ENCODE measurements around the gene CR2.

GRCh38 chr1:207453710-207454045, 450 bp upstream of the CR2 start:
- TF ChIP-seq CTCF (IDR thresholded peaks at IDR 0.05) (no peak), POLR2A (IDR thresholded peaks at IDR 0.05) (no peak)
